Type B pancreatic cell (in vitro differentiated cells): ENCODE data around the gene ARHGEF18. TPM values are rescaled to one million over a fixed set of nuclear protein-coding genes. Genes with fewer than 3 reads are reported as not detected.
"Not testable (repeated sequence)": the region's sequence is repeated elsewhere in the genome, so short reads cannot be mapped to it uniquely, and the experiment has no call there.

Source experiments
- DNase-seq: peaks from one replicate; pipeline ENCODE4 v3.0.0; 2021; ENCODE audit warnings: mixed read lengths; ENCODE audit not compliant: unreplicated experiment; ENCODE audit errors: extremely low spot score
- H3K27ac Mint-ChIP-seq: 2 replicates; pipeline ENCODE4 v1.8.0; 2021; ENCODE audit warnings: mild to moderate bottlenecking, mixed read lengths
- H3K27me3 Mint-ChIP-seq: 2 replicates; pipeline ENCODE4 v1.8.0; 2021; ENCODE audit warnings: mixed read lengths
- H3K36me3 Mint-ChIP-seq: 2 replicates; pipeline ENCODE4 v1.8.0; 2021; ENCODE audit warnings: mixed read lengths
- H3K4me1 Mint-ChIP-seq: one replicate; pipeline ENCODE4 v1.8.0; 2021; ENCODE audit warnings: mixed read lengths; ENCODE audit not compliant: unreplicated experiment
- H3K4me3 Mint-ChIP-seq: 2 replicates; pipeline ENCODE4 v1.8.0; 2021; ENCODE audit warnings: mild to moderate bottlenecking, mixed read lengths
- H3K9me3 Mint-ChIP-seq: 2 replicates; pipeline ENCODE4 v1.8.0; 2021; ENCODE audit warnings: mixed read lengths
- CTCF ChIP-seq: fragments of 200-600 bp; sonication (generic); conservative IDR thresholded peaks from 2 replicates; pipeline ENCODE4 v1.5.0; 2021; ENCODE audit warnings: antibody characterized with exemption, mild to moderate bottlenecking
- total RNA-seq: library from RNA; stranded (reverse); gene quantifications from 2 replicates; pipeline ENCODE4 v1.2.1, GENCODE V29; 2021; ENCODE audit warnings: low replicate concordance

The ARHGEF18 gene
- total RNA-seq, 1 donor from 2014 or later, result 40.9 TPM

DNA sequence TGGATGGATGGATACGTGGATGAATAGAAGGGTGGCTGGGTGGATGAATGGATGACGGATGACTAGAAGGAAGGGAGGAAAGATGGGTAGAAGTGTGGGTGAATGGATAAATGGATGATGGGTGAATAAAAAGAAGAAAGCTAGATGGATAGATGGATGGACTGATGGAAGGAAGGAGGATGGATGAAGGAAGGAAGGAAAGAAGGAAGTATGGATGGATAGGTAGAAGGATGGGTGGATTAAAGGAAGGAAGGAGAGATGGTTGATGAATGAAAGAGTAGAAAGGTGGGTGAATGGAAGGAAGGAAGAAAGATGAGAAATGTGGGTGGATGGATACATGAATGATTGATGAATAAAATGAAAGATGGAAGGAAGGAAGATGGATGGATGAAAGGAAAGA is 14.5 kb downstream of the ARHGEF18 start:
- no peak for TF ChIP-seq CTCF
- Mint-ChIP-seq H3K27ac (no peak overlapping the region), H3K9me3 (no peaks in the 10 kb centered on the region), H3K27me3 (peaks cover 27% of the 10 kb centered on the region), H3K4me1 (no peaks in the 10 kb centered on the region), H3K4me3 (no peak overlapping the region), H3K36me3 (no peaks in the 10 kb centered on the region)
- no peak for DNase-seq

DNA sequence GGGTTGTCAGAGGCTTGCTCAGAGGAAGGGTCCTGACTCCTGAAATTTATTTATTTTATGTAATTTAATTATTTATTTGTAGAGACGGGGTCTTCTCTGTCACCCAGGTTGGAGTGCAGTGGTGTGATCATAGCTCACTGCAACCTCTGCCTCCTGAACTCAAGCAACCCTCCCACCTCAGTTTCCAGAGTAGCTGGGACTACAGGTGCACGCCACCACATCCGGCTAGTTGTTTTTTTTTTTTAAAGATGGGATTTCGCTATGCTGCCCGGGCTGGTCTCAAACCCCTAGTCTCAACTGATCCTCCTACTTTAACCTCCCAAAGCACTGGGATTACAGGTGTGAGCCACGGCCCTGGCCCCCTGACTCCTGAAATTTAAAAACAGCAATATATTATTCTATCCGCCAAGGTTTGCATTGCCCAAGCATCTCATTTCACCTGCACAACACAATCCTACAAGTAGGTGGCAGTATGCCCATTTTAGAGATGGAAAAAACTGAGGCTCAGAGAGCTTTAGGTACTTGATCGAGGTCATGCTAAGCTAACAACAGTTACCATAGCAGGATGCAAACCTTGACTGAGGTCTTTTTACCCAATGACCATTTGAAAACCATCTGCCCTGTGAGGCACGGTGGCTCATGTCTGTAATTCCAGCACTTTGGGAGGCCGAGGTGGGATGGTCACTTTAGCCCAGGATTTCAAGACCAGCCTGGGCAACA is 18.1 kb downstream of the ARHGEF18 start:
- no peak for DNase-seq

DNA sequence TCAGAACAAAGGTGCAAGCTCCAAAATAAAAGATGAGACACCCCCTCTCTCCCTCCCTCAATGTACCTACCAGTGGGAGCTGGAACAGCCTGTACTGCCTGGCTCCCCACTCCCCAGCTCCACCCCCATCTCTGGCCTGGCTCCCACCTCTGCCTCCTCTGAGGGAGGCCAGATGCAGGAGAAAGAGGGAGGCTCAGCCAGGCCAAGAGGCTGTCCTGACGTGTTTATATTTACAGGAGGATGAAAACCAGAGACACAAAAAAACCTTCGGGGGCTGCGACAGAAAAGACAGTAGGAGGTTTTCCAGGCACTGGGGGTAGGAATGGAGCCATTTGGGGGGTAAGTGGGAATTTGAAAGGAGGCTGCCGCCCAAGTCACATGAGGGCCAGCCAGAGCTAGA is 19.7 kb downstream of the ARHGEF18 start:
- no peak for DNase-seq
- H3K4me3 Mint-ChIP-seq, result no peak overlapping the region
- peaks cover 8% of the 10 kb centered on the region for H3K27me3 Mint-ChIP-seq
- no peaks in the 10 kb centered on the region for H3K9me3 Mint-ChIP-seq
- no peaks in the 10 kb centered on the region for H3K4me1 Mint-ChIP-seq
- no peak overlapping the region for H3K27ac Mint-ChIP-seq
- no peak for TF ChIP-seq CTCF
- H3K36me3 Mint-ChIP-seq, result no peaks in the 10 kb centered on the region

More for the DNA sequence above, 18.1 kb downstream of the ARHGEF18 start:
- Mint-ChIP-seq H3K9me3 (no peaks in the 10 kb centered on the region), H3K4me1 (no peaks in the 10 kb centered on the region), H3K27me3 (peaks cover 18% of the 10 kb centered on the region), H3K36me3 (no peaks in the 10 kb centered on the region), H3K4me3 (no peak overlapping the region), H3K27ac (no peak overlapping the region)
- TF ChIP-seq CTCF, result peak; percentile 58

DNA sequence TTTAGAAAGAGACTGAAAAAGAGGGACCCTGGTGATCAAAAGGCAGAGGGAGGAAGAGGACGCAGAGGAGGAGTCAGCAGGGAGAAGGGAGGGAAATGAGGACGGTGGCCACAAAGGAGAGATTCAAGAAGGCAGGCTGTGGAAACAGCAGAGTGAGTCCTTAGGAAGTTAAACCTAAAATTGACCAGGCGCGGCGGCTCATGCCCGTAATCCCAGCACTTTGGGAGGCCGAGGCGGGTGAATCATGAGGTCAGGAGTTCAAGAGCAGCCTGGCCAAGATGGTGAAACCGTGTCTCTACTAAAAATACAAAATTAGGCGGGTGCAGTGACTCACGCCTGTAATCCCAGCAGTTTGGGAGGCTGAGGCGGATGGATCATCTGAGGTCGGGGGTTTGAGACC is 20.1 kb downstream of the ARHGEF18 start:
- not testable (repeated sequence) for H3K9me3 Mint-ChIP-seq, H3K4me1 Mint-ChIP-seq, H3K4me3 Mint-ChIP-seq, H3K36me3 Mint-ChIP-seq, H3K27ac Mint-ChIP-seq, DNase-seq, H3K27me3 Mint-ChIP-seq

- H3K27me3 Mint-ChIP-seq, result no peaks in the 10 kb centered on the region
- H3K4me1 Mint-ChIP-seq, result no peaks in the 10 kb centered on the region
- no peak overlapping the region for H3K4me3 Mint-ChIP-seq
- H3K36me3 Mint-ChIP-seq, result no peaks in the 10 kb centered on the region
- no peak for DNase-seq
- H3K9me3 Mint-ChIP-seq, result no peaks in the 10 kb centered on the region
- no peak for TF ChIP-seq CTCF
- H3K27ac Mint-ChIP-seq, result no peak overlapping the region
Observed at GRCh38 chr19:7370546-7370945, 21.8 kb downstream of the ARHGEF18 start.

DNA sequence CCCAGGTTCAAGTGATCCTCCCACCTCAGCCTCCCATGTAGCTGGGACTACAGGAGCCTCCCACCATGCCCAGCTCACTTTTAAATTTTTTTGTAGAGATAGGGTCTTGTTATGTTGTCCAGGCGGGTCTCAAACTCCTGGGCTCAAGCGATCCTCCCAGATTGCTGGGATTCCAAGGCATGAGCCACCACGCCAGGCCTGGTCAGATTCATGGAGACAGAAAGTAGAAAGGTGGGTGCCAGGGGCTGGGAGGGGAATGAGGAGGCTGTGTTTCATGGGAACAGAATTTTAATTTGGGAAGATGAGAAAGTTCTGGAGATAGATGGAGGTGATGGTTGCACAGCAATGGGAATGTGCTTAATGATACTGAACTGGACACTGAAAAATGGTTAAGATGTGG is 22.3 kb downstream of the ARHGEF18 start:
- DNase-seq, result no peak
- no peak for TF ChIP-seq CTCF
- H3K36me3 Mint-ChIP-seq, result no peaks in the 10 kb centered on the region
- no peaks in the 10 kb centered on the region for H3K9me3 Mint-ChIP-seq
- no peak overlapping the region for H3K27ac Mint-ChIP-seq
- H3K4me3 Mint-ChIP-seq, result no peak overlapping the region
- H3K27me3 Mint-ChIP-seq, result no peaks in the 10 kb centered on the region
- H3K4me1 Mint-ChIP-seq, result no peaks in the 10 kb centered on the region
